ENCODE measurements around the gene AFF3. TPM values are rescaled to one million over a fixed set of nuclear protein-coding genes. Genes with fewer than 3 reads are reported as not detected.
"Not testable (repeated sequence)": the region's sequence is repeated elsewhere in the genome, so short reads cannot be mapped to it uniquely, and the experiment has no call there.

AFF3 gene
- total RNA-seq, 4 donors from 2014 or later, result 3.1 to 5.0 (median 3.7) TPM

DNA sequence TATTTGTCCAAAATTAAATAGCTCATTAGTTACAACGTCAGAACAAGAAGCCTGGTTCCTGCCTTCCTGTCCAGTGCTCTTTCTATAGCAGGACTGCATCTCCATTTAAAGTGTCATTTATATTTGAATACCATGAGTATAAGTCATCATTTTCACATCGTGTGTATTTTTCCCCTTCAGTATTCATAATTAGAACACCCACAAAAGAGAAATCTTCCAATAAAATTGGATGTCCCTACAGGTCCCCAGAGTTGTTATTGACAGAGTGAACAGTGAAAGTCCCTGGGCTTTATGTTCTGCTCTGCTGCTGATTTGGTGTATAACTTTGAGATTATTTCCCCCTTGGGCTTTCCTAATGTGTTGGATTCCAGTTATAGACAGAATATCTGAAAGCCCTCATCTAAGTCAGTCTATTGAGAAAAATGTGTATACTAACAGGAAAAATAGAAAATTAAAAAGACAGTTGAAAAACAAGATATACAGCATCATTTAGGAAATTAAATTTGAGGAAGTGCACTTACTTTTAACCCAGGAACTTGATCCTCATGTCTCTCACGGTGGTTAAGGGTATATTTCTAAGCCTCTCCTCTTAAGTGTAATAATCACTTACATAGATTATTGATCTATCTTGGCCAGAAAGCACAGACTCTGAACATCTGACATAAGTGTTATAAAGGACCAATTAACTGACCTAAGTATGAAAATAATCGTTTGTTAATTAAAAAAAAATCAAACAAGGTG, 637.4 kb downstream of the AFF3 start:
- no peak for DNase-seq (ENCODE audit: low spot score in 2 of 2)
- Histone ChIP-seq H3K27me3 (no peaks in the 10 kb centered on the region), H3K36me3 (no peaks in the 10 kb centered on the region), H3K27ac (no peak overlapping the region), H3K4me1 (peaks cover 5% of the 10 kb centered on the region), H3K9me3 (no peaks in the 10 kb centered on the region), H3K4me3 (no peak overlapping the region)
- TF ChIP-seq CTCF (IDR thresholded peaks at IDR 0.05), result no peak
- TF ChIP-seq POLR2AphosphoS5 (IDR thresholded peaks at IDR 0.05), result no peak
- no peak for TF ChIP-seq POLR2A (IDR thresholded peaks at IDR 0.05)
- TF ChIP-seq EP300 (IDR thresholded peaks at IDR 0.05), result no peak
- 52% methylated on average over 4 of the region's 4 CpGs for WGBS

DNA sequence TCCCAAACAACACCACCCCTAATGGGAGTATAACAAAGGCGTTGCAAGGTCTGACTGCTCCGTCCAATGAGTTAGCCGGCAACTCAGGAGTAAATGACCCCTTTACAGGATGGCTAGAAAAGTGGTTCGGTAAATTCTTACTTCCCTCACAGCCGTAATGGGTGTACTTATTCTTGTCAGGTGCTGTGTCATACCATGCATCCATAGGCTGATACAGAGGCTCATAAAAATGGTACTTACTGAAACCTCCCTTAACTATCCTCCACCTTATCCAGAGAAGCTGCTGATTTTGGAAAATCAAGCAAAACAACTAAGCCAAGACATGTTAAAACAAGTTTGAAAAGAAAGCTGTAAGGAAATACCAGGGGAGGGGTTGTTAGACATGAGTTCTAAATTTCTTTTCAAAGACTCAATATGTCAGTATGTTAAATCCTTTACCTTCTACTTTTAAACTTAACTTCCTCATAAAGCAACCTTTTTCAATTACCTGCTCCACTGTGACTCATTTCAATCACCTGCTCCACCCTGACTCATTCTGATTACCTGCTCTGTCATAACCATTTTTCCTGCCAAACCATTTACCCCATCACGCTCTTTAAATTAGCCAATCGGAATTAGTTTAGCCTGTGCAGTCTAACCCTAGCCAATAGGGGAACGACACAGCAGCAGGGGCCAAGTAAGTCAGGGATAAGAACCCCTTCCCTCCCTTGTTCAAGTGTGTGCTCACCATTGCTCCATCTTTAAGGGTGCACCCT, 638.6 kb downstream of the AFF3 start:
- H3K4me3 ChIP-seq; H3K36me3 ChIP-seq; H3K27me3 ChIP-seq; H3K27ac ChIP-seq; H3K9me3 ChIP-seq; DNase-seq (ENCODE audit: low spot score in 2 of 2); H3K4me1 ChIP-seq: not testable (repeated sequence)
- 64% methylated on average over 8 of the region's 8 CpGs for WGBS

DNA sequence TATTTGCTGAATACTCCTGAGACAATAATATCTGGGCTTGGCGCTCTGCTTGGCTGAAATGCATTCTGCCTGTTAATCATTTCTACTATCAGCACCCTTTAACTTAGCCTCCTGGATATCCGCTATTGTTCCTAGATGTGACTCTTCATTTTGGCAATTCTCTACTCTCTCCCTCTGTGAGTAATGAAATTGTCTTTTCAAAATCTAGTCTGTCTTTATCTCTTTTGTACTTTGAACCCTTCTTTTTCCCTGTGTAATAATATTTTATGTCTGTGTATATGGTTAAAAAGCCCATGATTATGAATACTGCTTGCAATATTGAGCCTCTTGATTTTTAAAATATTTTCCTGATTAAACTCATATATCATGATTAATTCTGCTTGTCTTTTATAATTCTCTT, 646.4 kb downstream of the AFF3 start:
- no peaks in the 10 kb centered on the region for H3K4me1 ChIP-seq
- H3K27me3 ChIP-seq, result peaks cover 4% of the 10 kb centered on the region
- no peak overlapping the region for H3K27ac ChIP-seq
- no peak for DNase-seq (ENCODE audit: low spot score in 2 of 2)
- no peak for TF ChIP-seq POLR2AphosphoS5 (IDR thresholded peaks at IDR 0.05)
- no peak for TF ChIP-seq POLR2A (IDR thresholded peaks at IDR 0.05)
- TF ChIP-seq CTCF (IDR thresholded peaks at IDR 0.05), result no peak
- TF ChIP-seq EP300 (IDR thresholded peaks at IDR 0.05), result no peak
- no peak overlapping the region for H3K4me3 ChIP-seq
- H3K9me3 ChIP-seq, result no peaks in the 10 kb centered on the region
- no peaks in the 10 kb centered on the region for H3K36me3 ChIP-seq
- 93% methylated on average over 2 of the region's 2 CpGs for WGBS

Other genes with a start within 250 kb of the AFF3 start
- gene LONRF2, start 179.9 kb upstream of the AFF3 start, total RNA-seq, result 1 to 10 TPM; 1.3 to 2.5 (median 2.0) TPM